ENCODE measurements around the gene CYP4F2. TPM values are rescaled to one million over a fixed set of nuclear protein-coding genes. Genes with fewer than 3 reads are reported as not detected.

CYP4F2 gene
- total and polyA plus RNA-seq, 4 donors: 0.43 TPM; not detected in 3

DNA sequence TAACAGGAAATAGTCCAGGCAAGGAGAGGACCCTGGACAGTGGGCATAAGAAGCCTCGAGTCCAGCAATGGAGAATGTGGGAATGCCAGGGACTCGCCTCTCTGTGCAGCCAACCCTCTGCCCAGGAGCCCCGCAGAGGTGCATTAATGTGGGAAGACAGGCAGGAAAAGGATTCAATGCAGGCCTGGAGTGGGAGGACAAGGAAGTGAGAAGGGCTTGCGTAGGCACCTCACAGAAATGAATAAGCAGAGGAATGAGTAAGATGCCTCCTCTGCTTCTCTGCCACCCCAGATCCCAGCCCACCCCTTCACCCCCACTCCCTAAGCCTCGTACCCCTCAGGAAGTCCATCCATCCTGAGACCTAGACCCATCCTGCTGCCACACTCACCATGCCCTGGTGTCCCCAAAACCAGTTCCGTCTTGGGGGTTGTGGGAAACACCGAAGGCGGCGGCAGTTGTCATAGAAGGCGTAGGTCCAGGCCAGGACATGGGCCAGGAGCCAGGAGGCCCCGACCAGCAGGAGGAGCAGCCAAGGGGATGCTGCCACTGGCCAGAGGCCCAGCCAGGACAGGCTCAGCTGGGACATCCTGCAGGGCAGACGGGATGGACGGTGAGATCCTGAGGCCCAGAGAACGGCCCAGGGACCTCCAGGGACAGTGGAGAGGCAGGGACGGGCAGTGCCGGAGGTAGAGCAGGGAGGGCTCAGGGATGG, 692 bp downstream of the CYP4F2 start:
- ATAC-seq (ENCODE audit: insufficient read depth, low FRiP score) (no peak), DNase-seq (no peak)
- Histone ChIP-seq H3K36me3 (ENCODE audit: control insufficient read depth in 4 of 4, insufficient read depth in 4 of 4, low read length in 4 of 4) (no peaks in the 10 kb centered on the region), H3K27ac (ENCODE audit: low read depth in 1 of 2, low read length in 1 of 2) (no peak overlapping the region), H3K9me3 (ENCODE audit: control insufficient read depth in 4 of 4, insufficient read depth in 3 of 4, low read length in 3 of 4) (peaks cover 0 to 3% (median 0%) of the 10 kb centered on the region in 4 donors), H3K27me3 (ENCODE audit: control insufficient read depth in 3 of 3, insufficient read depth in 3 of 3, low read length in 2 of 3) (peaks cover 0 to 20% (median 7%) of the 10 kb centered on the region in 3 donors), H3K4me1 (ENCODE audit: control insufficient read depth in 5 of 5, insufficient read depth in 5 of 5, low read length in 5 of 5) (no peaks in the 10 kb centered on the region), H3K4me3 (no peak overlapping the region), H3K9ac (ENCODE audit: insufficient read depth in 1 of 2, low read length in 2 of 2) (no peak overlapping the region)
- TF ChIP-seq CTCF (IDR thresholded peaks at IDR 0.05; ENCODE audit: control extremely low read depth, extremely low read depth): no peak
- WGBS, 2 donors: 85 to 89% methylated on average over 16 of the region's 16 CpGs

DNA sequence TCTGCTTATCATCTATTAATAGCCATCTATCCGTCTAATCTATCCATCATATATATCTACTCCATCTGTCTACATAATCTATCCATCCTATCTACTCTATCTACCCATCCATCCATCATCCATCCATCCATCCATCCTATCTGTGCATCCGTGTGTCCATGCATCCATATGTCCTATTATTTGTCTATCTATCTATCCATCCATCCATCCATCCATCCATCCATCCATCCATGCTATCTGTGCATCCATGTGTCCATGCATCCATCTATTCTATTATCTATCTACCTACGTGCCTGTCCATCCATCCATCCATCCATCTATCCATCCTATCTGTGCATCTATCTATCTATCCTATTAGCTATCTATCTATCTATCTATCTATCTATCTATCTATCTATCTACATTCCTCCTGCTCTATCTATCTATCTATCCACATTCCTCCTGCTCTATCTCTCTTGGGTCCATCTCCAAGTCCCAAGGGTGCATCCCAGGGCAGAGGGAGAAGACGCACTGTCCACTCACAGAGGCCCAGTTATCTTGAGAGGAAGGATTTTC, 1.9 kb downstream of the CYP4F2 start:
- H3K9me3 ChIP-seq (ENCODE audit: control insufficient read depth in 4 of 4, insufficient read depth in 3 of 4, low read length in 3 of 4): peaks cover 0 to 3% (median 0%) of the 10 kb centered on the region in 4 donors
- peaks cover 0 to 19% (median 7%) of the 10 kb centered on the region in 3 donors for H3K27me3 ChIP-seq (ENCODE audit: control insufficient read depth in 3 of 3, insufficient read depth in 3 of 3, low read length in 2 of 3)
- no peak overlapping the region for H3K4me3 ChIP-seq
- no peak for TF ChIP-seq CTCF (IDR thresholded peaks at IDR 0.05; ENCODE audit: control extremely low read depth, extremely low read depth)
- no peak overlapping the region for H3K27ac ChIP-seq (ENCODE audit: low read depth in 1 of 2, low read length in 1 of 2)
- no peak for ATAC-seq (ENCODE audit: insufficient read depth, low FRiP score)
- no peaks in the 10 kb centered on the region for H3K36me3 ChIP-seq (ENCODE audit: control insufficient read depth in 4 of 4, insufficient read depth in 4 of 4, low read length in 4 of 4)
- no peak for DNase-seq
- no peak overlapping the region for H3K9ac ChIP-seq (ENCODE audit: insufficient read depth in 1 of 2, low read length in 2 of 2)
- WGBS, 2 donors: 78 to 88% methylated on average over 4 of the region's 4 CpGs
- no peaks in the 10 kb centered on the region for H3K4me1 ChIP-seq (ENCODE audit: control insufficient read depth in 5 of 5, insufficient read depth in 5 of 5, low read length in 5 of 5)

DNA sequence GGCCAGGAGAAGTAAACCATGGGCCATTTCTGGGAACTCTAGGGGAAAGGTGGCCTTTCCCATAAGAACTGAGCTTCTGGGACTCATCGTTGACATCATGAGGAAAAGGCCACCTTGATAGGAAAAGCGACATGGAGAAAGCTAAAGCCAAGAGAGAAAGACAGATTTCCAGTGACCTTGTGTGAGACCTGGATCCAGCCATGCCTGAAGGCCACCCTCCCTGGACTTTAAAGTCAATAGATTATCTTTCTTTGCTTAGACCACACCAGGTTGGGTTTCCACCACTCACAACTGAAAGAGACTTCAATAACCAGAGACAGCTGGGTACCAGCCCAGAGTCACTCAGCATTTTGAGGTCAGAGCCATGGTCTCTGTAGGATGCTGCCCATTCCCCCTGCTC, 3.5 kb downstream of the CYP4F2 start:
- ATAC-seq (ENCODE audit: insufficient read depth, low FRiP score) (no peak), DNase-seq (no peak)
- H3K9me3 ChIP-seq (ENCODE audit: control insufficient read depth in 4 of 4, insufficient read depth in 3 of 4, low read length in 3 of 4): peaks cover 0 to 3% (median 0%) of the 10 kb centered on the region in 4 donors
- H3K9ac ChIP-seq (ENCODE audit: insufficient read depth in 1 of 2, low read length in 2 of 2): no peak overlapping the region
- no peak overlapping the region for H3K4me3 ChIP-seq
- TF ChIP-seq CTCF (IDR thresholded peaks at IDR 0.05; ENCODE audit: control extremely low read depth, extremely low read depth): no peak
- WGBS, 2 donors: 88 to 100% methylated on average over 2 of the region's 2 CpGs
- peaks cover 0 to 13% (median 7%) of the 10 kb centered on the region in 3 donors for H3K27me3 ChIP-seq (ENCODE audit: control insufficient read depth in 3 of 3, insufficient read depth in 3 of 3, low read length in 2 of 3)
- no peak overlapping the region for H3K27ac ChIP-seq (ENCODE audit: low read depth in 1 of 2, low read length in 1 of 2)
- H3K4me1 ChIP-seq (ENCODE audit: control insufficient read depth in 5 of 5, insufficient read depth in 5 of 5, low read length in 5 of 5): no peaks in the 10 kb centered on the region
- H3K36me3 ChIP-seq (ENCODE audit: control insufficient read depth in 4 of 4, insufficient read depth in 4 of 4, low read length in 4 of 4): no peaks in the 10 kb centered on the region

All from lung (tissue), 12 donors.